CD4-positive, alpha-beta T cell treated with Interleukin-2 at 100 ng/mL for 4 hours (primary cell): Measurements from ENCODE around the gene BHLHE40.

Experiments used
- DNase-seq: peaks from one replicate; pipeline ENCODE4 v3.0.0-alpha.2; 2020; ENCODE audit warnings: low spot score

The BHLHE40 gene

GRCh38 chr3:4979428-4980228, at the start of gene BHLHE40:
Gene BHLHE40 (plus strand): TSS chr3:4979437. CDS start chr3:4979719, 282 bp downstream.
- peak; percentile 32 for DNase-seq

DNA sequence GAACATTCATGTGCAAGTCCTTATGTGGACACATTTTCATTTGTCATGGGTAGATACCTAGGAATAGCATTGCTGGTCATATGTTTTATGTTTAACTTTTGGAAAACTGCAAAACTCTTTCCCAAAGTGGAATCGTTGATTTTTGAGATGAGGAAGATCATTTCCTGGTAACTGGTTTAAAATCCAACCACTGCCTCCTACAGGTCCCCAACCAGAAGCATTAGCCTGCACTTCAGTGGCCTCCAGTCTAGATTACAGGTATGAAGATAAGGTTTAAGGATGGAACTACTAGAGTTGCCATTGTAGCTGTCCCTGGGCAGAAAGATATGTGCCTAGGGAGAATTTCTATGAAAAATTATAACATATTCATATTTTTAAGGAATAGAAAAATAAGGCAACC, 48.7 kb upstream of the BHLHE40 start:
- DNase-seq: no peak

DNA sequence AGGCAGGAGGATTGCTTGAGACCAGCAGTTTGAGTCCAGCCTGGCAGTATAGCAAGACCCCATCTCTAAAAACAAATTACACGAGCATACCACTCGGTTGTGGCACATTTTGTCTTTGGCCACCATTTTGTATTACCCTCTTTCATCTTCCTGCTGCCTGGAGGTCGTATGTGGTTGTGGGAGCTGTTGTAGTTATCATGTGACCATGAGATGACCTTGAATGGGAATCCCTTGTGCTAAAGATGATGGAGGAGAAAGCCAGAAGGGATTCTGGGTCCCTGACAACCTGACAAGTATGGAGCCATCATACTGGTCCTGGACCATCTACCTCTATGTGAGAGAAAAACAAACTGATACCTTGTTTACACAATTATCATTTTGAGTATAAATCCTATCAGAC, 45.2 kb upstream of the BHLHE40 start:
- DNase-seq: no peak

GRCh38 chr3:4935347-4935746, 43.9 kb upstream of the BHLHE40 start:
- DNase-seq: peak; percentile 22

DNA sequence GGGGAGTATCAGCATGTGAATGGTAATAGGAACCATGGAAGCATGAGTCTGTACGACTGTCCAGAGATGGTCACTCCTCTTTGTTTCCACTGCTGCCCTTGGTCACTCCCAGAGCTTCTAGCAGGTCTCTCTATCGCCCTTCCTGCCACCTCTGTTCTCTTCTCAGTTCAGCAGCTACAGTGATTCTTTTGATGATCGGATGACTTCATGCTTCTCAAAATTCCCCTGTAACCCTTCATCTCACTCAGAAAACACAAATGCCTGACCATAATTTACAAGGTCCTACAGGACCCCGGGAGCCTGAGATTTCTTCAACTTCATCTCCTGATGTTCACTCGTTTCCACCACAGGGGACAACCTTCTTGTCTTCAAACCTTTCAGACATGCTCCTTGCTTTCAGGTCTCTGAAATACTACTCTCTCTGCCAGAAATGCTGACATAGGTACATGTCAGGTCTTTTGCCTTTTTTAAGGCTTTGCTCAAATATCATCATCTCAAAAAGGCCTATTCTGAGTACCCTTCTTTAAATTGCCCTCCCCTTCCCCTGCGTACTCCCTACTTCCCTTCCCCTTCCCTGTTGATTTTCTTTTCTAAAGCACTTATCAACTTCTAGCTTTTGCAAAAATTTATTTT, 42.1 kb upstream of the BHLHE40 start:
- DNase-seq: no peak

DNA sequence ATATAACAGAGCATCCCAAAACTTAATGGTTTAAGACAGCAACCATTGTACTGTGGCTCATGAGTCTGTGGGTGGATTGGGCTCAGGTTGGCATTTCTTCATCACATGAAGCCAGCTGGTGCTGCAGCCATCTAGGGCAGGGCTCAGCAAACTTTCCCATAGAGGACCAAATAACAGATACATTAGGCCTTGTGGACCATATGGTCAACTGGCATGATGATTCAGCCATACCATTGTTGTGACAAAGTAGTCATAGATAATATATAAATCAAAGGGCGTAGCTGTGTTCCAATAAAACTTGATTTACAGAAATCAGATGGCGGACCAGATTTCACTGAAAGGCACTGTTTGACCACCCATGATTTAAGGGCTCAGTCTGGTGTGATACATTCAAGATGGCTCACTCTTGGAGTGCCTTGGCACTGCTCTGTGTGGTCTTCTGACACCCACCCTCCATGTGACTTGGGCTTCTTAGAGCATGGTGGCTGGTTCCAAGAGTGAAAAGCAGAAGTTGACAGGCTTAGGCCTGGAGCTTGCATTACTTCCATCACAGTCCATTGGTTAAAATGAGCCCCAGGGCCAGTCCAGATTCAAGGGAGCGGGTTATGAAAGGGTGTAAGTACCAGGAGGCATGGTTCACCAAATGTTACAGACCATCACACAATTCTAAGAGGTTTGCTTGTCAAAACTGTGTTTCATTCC, 40.8 kb upstream of the BHLHE40 start:
- DNase-seq: no peak

GRCh38 chr3:4939276-4939675, 40.0 kb upstream of the BHLHE40 start:
- no peak for DNase-seq

DNA sequence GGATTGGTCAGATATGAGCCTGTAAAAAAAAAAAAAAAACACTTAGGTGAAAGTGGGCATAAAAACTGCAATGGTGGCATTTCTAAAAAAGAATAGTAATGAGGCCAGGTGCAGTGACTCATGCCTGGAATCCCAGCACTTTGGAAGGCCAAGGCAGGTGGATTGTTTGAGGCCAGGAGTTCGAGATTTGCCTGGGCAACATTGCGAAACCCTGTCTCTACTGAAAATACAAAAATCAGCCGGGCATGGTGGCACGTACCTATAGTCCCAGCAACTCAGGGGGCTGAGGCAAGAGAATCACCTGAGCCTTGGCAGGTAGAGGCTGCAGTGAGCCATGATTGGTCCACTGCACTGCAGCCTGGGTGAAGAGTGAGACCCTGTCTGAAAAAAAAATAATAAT, 38.3 kb upstream of the BHLHE40 start:
- DNase-seq: no peak

GRCh38 chr3:4943549-4943948, 35.7 kb upstream of the BHLHE40 start:
- no peak for DNase-seq

GRCh38 chr3:4945324-4945723, 33.9 kb upstream of the BHLHE40 start:
- no peak for DNase-seq

GRCh38 chr3:4947028-4947427, 32.2 kb upstream of the BHLHE40 start:
- DNase-seq: no peak

DNA sequence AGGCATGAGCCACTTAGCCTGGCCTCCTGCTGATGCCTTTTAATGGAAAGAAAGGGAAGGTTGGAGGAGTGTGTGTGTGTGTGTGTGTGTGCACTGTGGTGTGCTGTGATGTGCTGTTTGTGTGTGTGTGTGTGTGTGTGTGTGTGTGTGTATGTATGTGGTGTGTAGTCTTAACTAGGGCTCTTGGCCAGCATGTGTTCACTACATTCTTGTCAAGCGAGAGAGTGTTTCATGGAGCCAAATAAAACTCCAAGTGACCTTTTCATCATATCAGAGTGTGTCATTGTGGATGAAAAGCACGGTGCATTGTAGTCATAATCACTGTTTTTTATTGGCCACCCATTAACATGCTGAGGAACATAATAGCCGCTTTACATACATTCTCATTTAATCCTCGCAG, 30.8 kb upstream of the BHLHE40 start:
- no peak for DNase-seq

- DNase-seq: no peak
Measured at GRCh38 chr3:4949004-4949403, 30.2 kb upstream of the BHLHE40 start.

- no peak for DNase-seq
Measured at GRCh38 chr3:4949659-4950058, 29.6 kb upstream of the BHLHE40 start.

- DNase-seq: no peak
Measured at GRCh38 chr3:4950351-4950784, 28.9 kb upstream of the BHLHE40 start.

GRCh38 chr3:4950948-4951347, 28.3 kb upstream of the BHLHE40 start:
- no peak for DNase-seq

DNA sequence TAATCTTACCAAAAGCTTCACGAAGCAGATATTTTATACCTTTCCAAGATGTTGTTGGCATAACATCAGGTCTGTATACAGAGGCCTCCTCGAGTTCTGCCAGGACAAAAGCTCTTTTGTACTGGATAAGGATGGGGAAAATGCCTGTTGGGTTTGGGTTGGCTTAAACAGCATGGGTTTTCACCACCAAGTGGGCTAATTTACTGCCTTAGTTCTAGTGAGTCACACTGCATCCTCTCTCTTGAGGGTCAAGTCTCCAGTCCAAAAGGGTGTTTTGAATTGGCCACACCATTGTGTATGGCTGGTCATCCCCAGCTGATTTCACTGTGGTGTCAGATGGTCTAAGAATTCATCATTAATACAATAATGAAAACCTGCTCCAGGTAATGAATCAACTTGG, 26.1 kb upstream of the BHLHE40 start:
- no peak for DNase-seq

DNA sequence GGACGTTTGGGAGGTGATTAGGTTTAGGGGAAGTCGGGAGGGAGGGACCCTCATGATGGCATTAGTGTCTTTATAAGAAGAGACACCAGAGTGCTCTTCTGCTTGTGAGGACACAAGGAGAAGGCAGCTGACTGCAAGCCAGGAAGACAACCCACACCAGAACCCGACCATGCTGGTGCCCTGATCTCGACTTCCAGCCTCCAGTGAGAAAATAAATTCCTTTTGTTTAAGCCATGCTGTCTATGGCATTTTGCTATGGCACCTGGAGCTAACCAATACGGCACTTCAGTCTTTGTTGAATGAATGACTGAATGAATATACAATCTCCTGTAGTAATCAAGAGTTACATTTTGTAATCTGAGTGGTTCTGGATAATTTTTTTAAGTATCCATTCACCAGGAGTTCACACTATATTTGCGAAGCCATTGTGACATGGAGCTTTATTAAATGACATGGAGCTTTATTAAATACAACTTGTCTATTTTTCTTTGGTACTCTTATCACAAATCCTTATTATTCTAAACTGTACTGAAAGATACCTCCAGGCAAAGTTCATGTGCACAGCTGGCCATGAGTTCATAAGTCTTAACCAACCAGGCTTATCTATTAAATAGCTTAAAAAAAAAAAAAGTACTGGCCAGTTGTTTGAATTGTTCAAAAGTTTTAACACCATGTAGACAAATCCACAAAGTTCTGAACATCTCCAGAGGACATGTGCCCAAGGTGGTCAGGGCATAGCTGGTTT, 24.8 kb upstream of the BHLHE40 start:
- DNase-seq: no peak

GRCh38 chr3:4956099-4956498, 23.1 kb upstream of the BHLHE40 start:
- no peak for DNase-seq

GRCh38 chr3:4956738-4957137, 22.5 kb upstream of the BHLHE40 start:
- DNase-seq: no peak

DNA sequence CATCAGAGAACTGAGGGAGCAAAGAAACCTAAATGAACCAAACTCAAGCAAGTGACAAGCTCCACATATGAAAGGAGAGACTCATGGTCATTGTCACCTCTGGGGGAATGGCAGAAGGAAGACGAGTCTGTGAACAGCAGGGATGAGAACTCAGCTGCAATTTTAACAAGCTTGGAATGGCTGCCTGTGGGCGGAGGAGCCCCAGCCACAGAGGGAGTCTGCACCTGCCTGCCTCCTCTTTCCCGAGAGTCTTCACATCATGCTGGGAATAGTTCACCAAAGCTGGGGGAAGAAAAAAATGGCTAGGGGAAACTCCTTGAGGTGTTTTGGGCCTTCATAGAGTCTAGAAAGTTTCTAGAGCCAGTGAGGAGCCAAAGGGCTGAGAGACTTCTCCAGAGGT, 21.3 kb upstream of the BHLHE40 start:
- DNase-seq: no peak

- DNase-seq: no peak
Measured at GRCh38 chr3:4959180-4959579, 20.1 kb upstream of the BHLHE40 start.
